ENCODE measurements around the gene RYR2.

RYR2 gene

GRCh38 chr1:237032029-237032428 lies 10.0 kb upstream of the RYR2 start:
- no peak for DNase-seq (ENCODE audit: low read depth)

- no peak for DNase-seq (ENCODE audit: low read depth)
Measured at GRCh38 chr1:237033061-237033460, 8.9 kb upstream of the RYR2 start.

DNA sequence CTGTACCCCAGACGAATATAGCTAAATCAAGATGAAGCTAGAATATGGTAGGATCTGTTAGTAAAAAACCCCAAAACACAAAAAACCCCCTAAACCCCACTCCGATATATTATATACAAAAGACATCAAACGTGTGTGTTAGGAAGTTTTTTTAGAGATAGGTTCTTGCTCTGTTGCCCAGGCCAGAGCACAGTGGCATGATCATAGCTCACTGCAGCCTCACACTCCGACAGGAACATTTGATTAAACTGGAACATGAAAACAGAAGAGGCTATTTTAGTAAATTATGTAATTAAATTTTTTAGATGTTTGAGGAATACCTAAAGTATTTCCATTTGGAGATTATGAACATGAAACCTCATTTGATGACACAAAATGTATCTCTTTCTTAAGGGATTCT lies 8.2 kb upstream of the RYR2 start:
- no peak for DNase-seq (ENCODE audit: low read depth)

DNA sequence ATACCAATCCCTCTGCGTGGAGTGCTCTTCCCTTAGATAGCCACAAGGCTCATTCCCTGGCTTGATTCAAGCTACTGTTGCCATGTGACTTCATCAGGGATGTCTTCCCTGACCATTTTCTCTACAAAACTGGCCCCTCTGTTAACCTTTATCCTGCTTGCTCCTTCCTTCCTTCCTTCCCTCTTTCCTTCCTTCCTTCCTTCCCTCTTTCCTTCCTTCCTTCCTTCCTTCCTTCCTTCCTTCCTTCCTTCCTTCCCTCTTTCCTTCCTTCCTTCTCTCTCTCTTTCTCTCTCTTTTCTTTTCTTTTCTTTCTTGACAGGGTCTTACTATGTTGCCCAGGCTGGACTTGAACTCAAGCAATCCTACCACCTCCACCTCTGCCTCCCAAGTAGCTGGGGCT lies 6.2 kb upstream of the RYR2 start:
- DNase-seq (ENCODE audit: low read depth): no peak

DNA sequence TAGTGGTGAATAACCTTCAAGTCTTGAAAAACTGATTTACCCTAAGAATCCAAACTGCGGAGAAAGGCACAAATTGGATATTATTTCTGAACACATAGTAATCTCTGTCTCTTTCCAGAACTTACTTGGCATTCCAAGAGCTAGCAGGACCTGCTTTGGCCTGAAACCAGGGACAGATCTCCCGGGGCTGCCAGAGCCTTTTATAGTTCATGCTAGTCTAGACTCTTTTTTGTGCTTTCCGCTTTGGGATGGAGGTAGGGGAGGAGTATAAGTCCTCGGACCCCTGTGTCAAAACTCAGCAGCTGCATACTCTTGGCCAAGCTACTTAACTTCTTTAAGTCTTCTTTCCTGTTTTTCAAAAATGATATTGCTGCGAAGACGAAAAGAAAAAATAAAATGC lies 3.8 kb upstream of the RYR2 start:
- no peak for DNase-seq (ENCODE audit: low read depth)

GRCh38 chr1:237040823-237041222 lies 1.2 kb upstream of the RYR2 start:
- DNase-seq (ENCODE audit: low read depth): no peak

- no peak for DNase-seq (ENCODE audit: low read depth)
Measured at GRCh38 chr1:237041461-237041794, 556 bp upstream of the RYR2 start.

DNA sequence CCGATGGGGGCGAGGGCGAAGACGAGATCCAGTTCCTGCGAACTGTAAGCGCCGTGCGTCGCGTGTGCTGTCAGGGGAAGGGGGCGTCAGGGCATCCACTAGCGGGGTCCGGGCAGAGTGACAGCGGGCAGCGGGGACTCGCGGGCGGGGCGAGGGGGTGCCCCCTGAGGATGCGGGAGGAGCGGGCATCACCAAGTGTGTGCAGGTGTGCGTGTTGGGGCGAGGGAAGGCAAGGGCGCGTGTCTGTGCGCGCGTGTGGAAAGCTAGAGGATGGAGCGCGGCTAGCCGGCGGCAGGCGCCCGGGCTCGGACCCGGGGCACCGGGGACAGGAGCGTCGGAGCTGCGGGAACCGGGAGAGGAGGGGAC lies 525 bp downstream of the RYR2 start:
- no peak for DNase-seq (ENCODE audit: low read depth)

DNA sequence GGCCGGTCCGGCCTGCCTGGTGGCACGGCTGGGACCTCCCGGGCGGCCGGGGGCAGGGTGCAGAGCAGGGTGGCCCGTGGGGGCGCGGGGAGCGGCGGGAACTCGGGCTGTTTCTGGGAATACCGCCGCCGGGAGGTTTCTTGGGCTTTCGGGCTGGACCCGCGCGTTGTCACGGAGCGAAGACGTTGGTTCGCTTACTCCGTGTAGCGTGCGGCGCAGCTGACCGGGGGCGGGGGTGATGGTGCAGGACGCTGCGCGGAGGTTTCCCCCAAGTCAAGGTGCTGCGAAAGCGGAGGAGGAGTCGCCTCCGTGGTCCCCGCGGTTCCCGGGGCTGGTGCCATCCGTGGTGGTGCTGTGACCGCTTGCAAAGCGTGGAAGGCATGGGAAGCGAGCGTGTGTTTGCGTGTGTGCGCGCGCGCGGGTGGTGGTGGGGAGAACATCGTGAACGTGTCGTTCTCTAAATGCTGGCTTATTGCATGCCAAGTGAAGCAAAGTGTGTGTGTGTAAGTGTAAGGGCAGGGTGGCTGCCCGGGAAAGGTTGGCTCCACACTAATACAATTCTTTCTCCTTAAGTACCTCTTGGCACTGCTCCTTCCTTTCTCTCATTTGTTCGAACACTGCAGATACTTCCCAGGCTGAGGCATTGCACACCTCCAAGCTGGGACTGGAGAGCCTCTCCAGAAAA lies 1.1 kb downstream of the RYR2 start:
- no peak for DNase-seq (ENCODE audit: low read depth)

GRCh38 chr1:237043846-237044636 lies 2.1 kb downstream of the RYR2 start:
- DNase-seq (ENCODE audit: low read depth): no peak

GRCh38 chr1:237045278-237046016 lies 3.5 kb downstream of the RYR2 start:
- DNase-seq (ENCODE audit: low read depth): no peak

DNA sequence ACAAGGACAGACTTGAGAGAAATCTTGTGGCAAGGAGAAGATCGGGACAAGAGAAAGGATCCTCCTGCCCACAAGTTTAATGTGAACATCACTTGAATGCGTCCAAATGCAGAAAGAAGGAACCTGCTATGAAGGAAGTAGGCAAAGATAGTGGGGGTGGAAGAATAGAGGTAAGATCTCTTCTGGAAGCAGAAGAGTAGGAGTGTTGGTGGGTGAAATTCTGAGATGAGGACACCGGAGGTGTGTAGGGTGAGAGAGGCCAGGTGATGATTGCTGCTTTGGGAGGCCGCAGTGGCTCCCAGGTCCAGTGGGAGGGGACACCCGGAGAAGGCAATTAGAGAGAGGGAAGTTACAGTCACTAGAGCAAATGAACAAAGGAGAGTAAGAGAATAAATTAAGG lies 6.8 kb downstream of the RYR2 start:
- DNase-seq (ENCODE audit: low read depth): no peak

GRCh38 chr1:237050185-237050584 lies 8.2 kb downstream of the RYR2 start:
- DNase-seq (ENCODE audit: low read depth): no peak

- no peak for DNase-seq (ENCODE audit: low read depth)
Measured at GRCh38 chr1:237050915-237051314, 8.9 kb downstream of the RYR2 start.

DNA sequence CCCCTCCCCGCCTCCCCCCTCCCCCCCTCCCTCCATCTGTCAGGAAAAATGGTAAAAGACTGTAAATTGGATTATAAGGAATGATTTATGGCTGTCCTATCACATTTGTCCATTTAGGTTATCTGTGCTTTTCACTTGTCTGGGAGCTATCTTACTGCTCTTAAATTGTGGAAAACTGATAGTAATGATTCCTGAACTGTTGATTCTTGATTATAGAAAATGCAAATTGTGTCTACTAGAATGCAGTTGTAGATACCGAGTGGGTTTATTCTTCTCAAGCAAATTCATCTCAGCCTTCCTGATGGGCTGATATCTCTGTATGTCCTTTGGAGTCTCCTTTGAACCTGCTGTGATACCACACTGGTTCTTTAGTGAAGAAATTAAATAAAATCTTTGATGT lies 12.3 kb downstream of the RYR2 start:
- no peak for DNase-seq (ENCODE audit: low read depth)

DNA sequence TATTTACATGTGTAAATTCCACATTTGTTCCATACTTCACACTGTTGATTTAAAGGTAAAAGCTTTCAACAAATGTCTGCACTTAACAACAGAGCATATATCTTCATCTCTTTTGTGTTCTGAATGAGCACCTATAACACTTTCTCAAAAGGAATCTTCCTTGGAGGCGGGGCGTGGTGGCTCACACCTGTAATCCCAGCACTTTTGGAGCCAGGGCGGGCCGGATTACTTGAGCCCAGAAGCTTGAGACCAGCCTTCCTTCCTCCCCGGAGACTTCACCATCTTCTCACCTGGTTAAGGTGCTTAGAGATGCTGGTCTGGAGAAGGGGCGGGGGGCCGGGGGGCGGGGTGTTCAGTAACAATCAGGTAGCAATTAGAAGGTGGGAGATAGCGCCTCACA lies 16.5 kb downstream of the RYR2 start:
- DNase-seq (ENCODE audit: low read depth): no peak

DNA sequence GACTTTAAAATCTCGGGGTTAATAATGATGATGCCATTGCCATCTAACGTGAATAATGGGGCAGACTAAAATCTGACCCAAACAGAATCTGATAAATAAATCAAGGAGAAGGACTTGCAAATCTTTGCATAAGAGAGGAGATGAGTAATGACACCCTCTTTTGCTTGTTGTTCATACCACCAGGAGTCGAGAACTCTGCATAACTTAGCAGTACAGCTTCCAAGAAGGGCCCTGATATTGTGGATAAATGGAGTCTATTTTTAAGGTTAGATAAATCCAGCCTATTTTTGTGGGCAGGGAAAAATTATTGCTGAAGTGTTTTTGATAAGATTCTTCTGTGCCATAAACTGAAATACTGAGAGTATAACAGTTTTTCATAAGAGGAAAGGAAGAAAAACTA lies 17.3 kb downstream of the RYR2 start:
- no peak for DNase-seq (ENCODE audit: low read depth)

- DNase-seq (ENCODE audit: low read depth): no peak
Measured at GRCh38 chr1:237062976-237063375, 21.0 kb downstream of the RYR2 start.

DNA sequence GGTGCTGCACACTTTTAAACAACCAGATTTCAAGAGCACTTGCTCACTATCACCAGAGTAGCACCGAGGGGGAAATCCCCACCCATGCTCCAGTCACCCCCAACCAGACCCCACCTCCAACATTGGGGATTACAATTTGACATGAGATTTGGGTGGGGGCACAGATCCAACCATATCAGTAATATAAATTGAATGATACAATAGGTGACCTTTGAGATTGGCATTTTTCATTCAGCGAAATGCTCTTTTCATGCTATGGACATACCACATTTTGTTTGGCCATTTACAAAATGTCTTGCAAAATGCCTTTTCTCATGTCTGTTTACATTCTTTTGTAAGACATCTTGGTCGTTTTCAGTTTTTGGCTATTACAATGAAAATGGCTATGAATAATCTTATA lies 23.9 kb downstream of the RYR2 start:
- DNase-seq (ENCODE audit: low read depth): no peak

DNA sequence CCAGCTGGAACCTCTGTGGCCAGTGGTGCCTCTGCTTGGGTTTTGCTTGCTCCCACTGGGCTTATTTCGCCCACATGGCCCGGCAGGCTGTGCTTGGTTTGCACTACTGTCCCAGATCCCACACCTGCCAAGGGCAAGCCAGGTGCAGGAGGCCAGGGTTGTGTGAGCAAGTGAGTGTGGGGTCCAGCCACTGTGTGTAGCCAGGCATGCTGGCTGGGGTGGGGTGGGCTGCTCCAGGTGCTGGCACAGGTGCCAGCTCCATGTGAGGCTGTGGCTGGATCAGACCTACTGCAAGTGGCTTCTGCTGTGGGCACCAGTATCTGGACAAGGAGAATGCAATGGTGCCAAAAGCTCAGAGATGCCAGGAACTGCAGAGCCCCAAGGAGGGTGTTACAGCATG lies 28.5 kb downstream of the RYR2 start:
- no peak for DNase-seq (ENCODE audit: low read depth)

- no peak for DNase-seq (ENCODE audit: low read depth)
Measured at GRCh38 chr1:237071641-237072420, 29.8 kb downstream of the RYR2 start.

- DNase-seq (ENCODE audit: low read depth): no peak
Measured at GRCh38 chr1:237074371-237075117, 32.6 kb downstream of the RYR2 start.
